GM18870 (cell line): ENCODE data around the gene MYO5A.
"Not testable (repeated sequence)": the region's sequence is repeated elsewhere in the genome, so short reads cannot be mapped to it uniquely, and the experiment has no call there.

Experiments
- ATAC-seq: cut with Tn5 transposase; IDR thresholded peaks from one replicate; pipeline ENCODE4 v1.9.1; 2021; ENCODE audit warnings: moderate library complexity; ENCODE audit not compliant: unreplicated experiment

Gene MYO5A

GRCh38 chr15:52528564-52529340 is at the start of gene MYO5A:
Gene MYO5A (minus strand): TSS chr15:52528880. CDS start chr15:52528806, 74 bp downstream.
- ATAC-seq = peak; percentile 71

- no peak for ATAC-seq
These were observed 48.0 kb upstream of the MYO5A start for GRCh38 chr15:52576692-52577091.

- not testable (repeated sequence) for ATAC-seq
These were observed 46.9 kb upstream of the MYO5A start for GRCh38 chr15:52575573-52575972.

- no peak for ATAC-seq
These were observed 46.4 kb upstream of the MYO5A start for GRCh38 chr15:52575072-52575471.

- not testable (repeated sequence) for ATAC-seq
These were observed 45.9 kb upstream of the MYO5A start for GRCh38 chr15:52574623-52575022.

GRCh38 chr15:52568601-52569585 is 40.2 kb upstream of the MYO5A start, which contains the start of gene ARPP19:
Gene ARPP19 (minus strand): TSS chr15:52569030. CDS start chr15:52568892, 138 bp downstream.
- ATAC-seq = peak; percentile 59

GRCh38 chr15:52567871-52568600 is 39.4 kb upstream of the MYO5A start:
- ATAC-seq = no peak

- ATAC-seq = no peak
These were observed 38.2 kb upstream of the MYO5A start for GRCh38 chr15:52566889-52567288.

- ATAC-seq = peak; percentile 48
These were observed 37.0 kb upstream of the MYO5A start for GRCh38 chr15:52565417-52566358.

- no peak for ATAC-seq
These were observed 34.9 kb upstream of the MYO5A start for GRCh38 chr15:52563501-52564060.

GRCh38 chr15:52559575-52559974 is 30.9 kb upstream of the MYO5A start:
- ATAC-seq = no peak

- ATAC-seq = no peak
These were observed 30.3 kb upstream of the MYO5A start for GRCh38 chr15:52559022-52559421.

- ATAC-seq = peak; percentile 85
These were observed 29.5 kb upstream of the MYO5A start for GRCh38 chr15:52558196-52558595.

GRCh38 chr15:52557274-52557641 is 28.6 kb upstream of the MYO5A start:
- no peak for ATAC-seq

- no peak for ATAC-seq
These were observed 28.0 kb upstream of the MYO5A start for GRCh38 chr15:52556524-52557273.

- no peak for ATAC-seq
These were observed 23.6 kb upstream of the MYO5A start for GRCh38 chr15:52552303-52552702.

GRCh38 chr15:52551762-52552161 is 23.1 kb upstream of the MYO5A start:
- no peak for ATAC-seq

GRCh38 chr15:52551186-52551585 is 22.5 kb upstream of the MYO5A start:
- not testable (repeated sequence) for ATAC-seq
